ENCODE results near the gene VCX. TPM values are rescaled to one million over a fixed set of nuclear protein-coding genes. Genes with fewer than 3 reads are reported as not detected.
"Not testable (repeated sequence)": the region's sequence is repeated elsewhere in the genome, so short reads cannot be mapped to it uniquely, and the experiment has no call there.

VCX gene
- not detected for total RNA-seq

DNA sequence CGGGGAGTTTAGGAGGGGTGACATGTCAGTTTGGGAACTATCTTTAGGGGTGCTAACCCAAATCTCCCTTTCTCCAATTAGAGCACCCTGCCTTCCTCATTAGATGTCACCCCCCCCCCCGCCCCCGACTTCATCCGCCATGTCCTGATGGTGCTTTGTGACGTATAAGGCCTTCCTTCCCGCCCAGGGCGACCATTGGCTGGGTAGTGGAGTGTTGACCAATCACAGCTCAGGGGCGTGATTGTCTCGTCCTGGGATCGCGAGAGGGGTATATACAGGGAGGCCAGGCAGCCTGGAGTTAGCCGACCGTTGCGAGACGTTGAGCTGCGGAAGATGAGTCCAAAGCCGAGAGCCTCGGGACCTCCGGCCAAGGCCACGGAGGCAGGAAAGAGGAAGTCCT is at the start of gene VCX:
TSS of gene VCX (plus strand) at position 301 of the 400 bp plus-strand sequence. CDS start at position 334, 33 bp downstream.
- not testable (repeated sequence) for ATAC-seq (replicated peaks in 1 of 2); DNase-seq; H3K36me3 Mint-ChIP-seq (ENCODE audit: insufficient read depth in 2 of 2); H3K9me3 Mint-ChIP-seq; H3K27me3 Mint-ChIP-seq (ENCODE audit: low read depth); H3K27ac Mint-ChIP-seq; H3K4me3 Mint-ChIP-seq; H3K4me1 Mint-ChIP-seq (ENCODE audit: low read depth)

DNA sequence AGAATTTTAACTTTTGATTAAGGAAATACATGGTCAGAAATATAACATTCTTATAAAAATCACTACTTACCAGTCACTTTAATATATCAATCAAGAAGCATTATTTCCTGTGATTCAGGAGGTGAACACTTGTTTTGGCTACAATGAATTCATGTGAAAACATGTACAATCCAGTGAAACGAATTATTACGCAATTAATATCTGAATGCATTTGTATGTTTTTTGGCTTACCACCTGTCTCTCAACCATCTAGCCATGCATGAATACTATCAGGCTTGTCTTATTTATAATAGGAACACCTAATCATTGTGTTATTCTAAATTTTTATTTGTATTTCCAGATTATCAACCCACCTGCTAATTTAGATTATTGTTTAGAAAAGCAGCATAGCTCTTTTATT is 44.6 kb upstream of the VCX start:
- ATAC-seq (replicated peaks in 1 of 2): no peak
- Mint-ChIP-seq H3K36me3 (ENCODE audit: insufficient read depth in 2 of 2) (no peaks in the 10 kb centered on the region), H3K27me3 (ENCODE audit: low read depth) (no peaks in the 10 kb centered on the region), H3K4me3 (no peak overlapping the region), H3K27ac (no peak overlapping the region), H3K4me1 (ENCODE audit: low read depth) (no peaks in the 10 kb centered on the region), H3K9me3 (peaks cover 4 to 9% of the 10 kb centered on the region in 2 donors)
- no peak for DNase-seq

- no peaks in the 10 kb centered on the region for H3K36me3 Mint-ChIP-seq (ENCODE audit: insufficient read depth in 2 of 2)
- no peak overlapping the region for H3K4me3 Mint-ChIP-seq
- H3K9me3 Mint-ChIP-seq: peaks cover 4 to 5% of the 10 kb centered on the region in 2 donors
- no peak overlapping the region for H3K27ac Mint-ChIP-seq
- DNase-seq (no peak), ATAC-seq (replicated peaks in 1 of 2) (no peak)
- H3K4me1 Mint-ChIP-seq (ENCODE audit: low read depth): no peaks in the 10 kb centered on the region
- H3K27me3 Mint-ChIP-seq (ENCODE audit: low read depth): peaks cover 5% of the 10 kb centered on the region
These were observed 41.3 kb upstream of the VCX start for GRCh38 chrX:7801711-7802110.

DNA sequence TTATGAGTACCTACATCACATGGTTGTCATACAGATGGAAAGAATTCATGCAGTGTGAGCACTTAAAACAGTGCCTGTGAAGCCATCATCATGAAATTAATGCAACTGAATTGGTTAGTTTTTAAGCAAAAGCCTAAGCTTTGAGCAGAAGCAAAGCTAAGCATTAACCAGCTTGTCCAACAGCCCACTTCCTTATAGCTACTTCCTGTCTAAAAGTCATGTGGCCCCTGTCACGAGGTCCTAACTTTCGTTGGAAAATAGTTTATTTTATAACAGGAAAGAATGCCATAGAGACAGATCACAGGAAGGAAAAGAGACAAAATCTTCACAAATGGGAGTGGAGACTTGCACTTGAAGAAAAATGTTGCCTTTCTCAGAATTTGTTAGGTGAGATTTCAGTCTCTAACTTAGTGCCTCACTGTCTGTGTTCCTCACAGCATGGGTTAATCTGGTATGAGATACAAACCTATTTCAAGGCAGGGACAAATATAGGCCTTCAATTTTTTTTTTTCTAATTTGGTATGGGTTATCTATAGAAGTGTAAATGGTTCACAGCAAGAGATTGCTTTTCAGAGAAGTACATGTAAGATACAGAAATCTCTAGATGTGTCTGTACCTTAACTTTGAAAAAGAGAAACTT is 27.7 kb upstream of the VCX start:
- ATAC-seq (replicated peaks in 1 of 2) (no peak), DNase-seq (no peak)
- Mint-ChIP-seq H3K9me3 (peaks cover 3 to 7% of the 10 kb centered on the region in 2 donors), H3K4me3 (no peak overlapping the region), H3K4me1 (ENCODE audit: low read depth) (no peaks in the 10 kb centered on the region), H3K27ac (no peak overlapping the region), H3K36me3 (ENCODE audit: insufficient read depth in 2 of 2) (peaks cover 0 to 3% of the 10 kb centered on the region in 2 donors), H3K27me3 (ENCODE audit: low read depth) (peaks cover 12% of the 10 kb centered on the region)

GRCh38 chrX:7828594-7828993 is 14.4 kb upstream of the VCX start:
- Mint-ChIP-seq H3K4me1 (ENCODE audit: low read depth) (no peaks in the 10 kb centered on the region), H3K27ac (no peak overlapping the region)

DNA sequence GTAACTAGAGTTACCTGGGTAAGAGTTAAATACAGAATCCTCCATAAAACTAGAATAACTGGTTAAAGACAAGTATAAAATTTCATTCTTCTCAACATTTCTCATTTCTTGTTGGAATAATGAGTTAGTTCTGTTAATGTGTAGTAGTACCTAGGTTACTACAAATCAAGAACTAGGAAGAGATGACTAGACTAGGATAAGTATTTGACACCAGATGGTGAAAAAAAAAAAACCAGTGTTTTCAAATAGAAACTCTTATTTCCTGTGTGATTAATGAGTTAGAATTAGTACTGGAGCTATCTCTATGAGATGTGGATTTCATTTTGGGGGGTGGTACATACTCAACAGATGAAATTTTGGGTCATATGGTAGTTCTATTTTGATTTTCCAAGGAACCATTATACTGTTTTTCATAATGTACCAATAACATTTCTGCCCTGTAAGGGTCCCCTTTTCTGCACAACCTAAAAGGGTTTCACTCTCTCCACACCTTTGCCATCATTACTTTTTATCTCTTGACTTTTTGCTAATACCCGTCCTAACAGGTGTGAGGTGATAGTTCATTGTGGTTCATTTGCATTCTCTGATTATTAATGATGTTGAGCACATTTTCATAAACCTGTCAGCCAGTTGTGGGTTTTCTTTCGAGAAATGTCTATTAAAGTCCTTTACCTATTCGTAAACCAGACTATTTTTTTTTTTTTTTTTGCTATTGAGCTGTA is 1.7 kb upstream of the VCX start:
- Mint-ChIP-seq H3K9me3 (peaks cover 2% of the 10 kb centered on the region in 2 donors), H3K27ac (no peak overlapping the region), H3K4me1 (ENCODE audit: low read depth) (no peaks in the 10 kb centered on the region), H3K27me3 (ENCODE audit: low read depth) (no peaks in the 10 kb centered on the region), H3K4me3 (no peak overlapping the region), H3K36me3 (ENCODE audit: insufficient read depth in 2 of 2) (no peaks in the 10 kb centered on the region)
- DNase-seq: no peak
- ATAC-seq (replicated peaks in 1 of 2): no peak

More at GRCh38 chrX:7828594-7828993, 14.4 kb upstream of the VCX start:
- Mint-ChIP-seq H3K36me3 (ENCODE audit: insufficient read depth in 2 of 2) (no peaks in the 10 kb centered on the region), H3K4me3 (no peak overlapping the region), H3K9me3 (peaks cover 0 to 2% of the 10 kb centered on the region in 2 donors), H3K27me3 (ENCODE audit: low read depth) (no peaks in the 10 kb centered on the region)
- ATAC-seq (replicated peaks in 1 of 2): no peak
- DNase-seq: no peak

DNA sequence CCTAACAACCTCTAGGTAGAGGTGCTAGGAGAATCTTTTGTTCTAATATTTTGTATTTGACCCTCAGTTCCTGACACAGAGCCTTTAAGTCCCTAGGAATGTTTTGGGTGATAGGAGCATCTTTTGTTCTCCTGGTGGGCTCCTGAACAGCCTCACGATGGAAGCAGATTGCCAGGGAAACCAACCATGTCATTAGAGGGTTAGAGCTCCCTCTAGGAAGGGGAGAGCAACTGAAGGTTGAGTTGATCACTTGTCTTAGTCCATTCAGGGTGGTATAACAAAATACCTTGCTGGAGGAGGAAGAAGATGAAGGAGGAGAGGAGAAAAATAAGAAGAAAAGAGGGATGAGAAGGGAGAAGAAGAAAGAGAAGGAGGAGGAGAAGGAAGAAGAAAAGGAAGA is 9.2 kb downstream of the VCX start:
- ATAC-seq (replicated peaks in 1 of 2): no peak
- H3K27me3 Mint-ChIP-seq (ENCODE audit: low read depth): peaks cover 5% of the 10 kb centered on the region
- no peaks in the 10 kb centered on the region for H3K4me1 Mint-ChIP-seq (ENCODE audit: low read depth)

DNA sequence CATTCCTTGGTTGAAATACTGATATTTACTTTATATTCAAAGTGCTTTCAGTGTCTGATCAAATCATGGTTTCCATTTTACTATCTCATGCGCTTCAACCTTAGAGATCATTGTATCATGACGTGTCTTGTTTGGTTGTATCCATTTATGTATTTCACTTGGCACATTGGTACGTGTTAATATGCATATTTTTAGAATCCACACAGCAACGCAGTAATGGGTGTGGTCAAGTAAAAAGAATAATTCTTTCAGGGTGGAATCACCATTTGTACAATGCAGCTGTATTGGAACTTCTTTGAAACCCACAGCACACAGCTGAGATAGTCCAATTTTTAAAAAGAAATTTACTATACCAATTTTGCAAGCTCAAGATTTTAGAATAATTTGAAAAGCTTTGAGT is 29.1 kb downstream of the VCX start:
- H3K4me3 Mint-ChIP-seq: no peak overlapping the region
- H3K4me1 Mint-ChIP-seq (ENCODE audit: low read depth): no peaks in the 10 kb centered on the region
- H3K36me3 Mint-ChIP-seq (ENCODE audit: insufficient read depth in 2 of 2): no peaks in the 10 kb centered on the region
- ATAC-seq (replicated peaks in 1 of 2) (no peak), DNase-seq (no peak)
- H3K9me3 Mint-ChIP-seq: peaks cover 0 to 2% of the 10 kb centered on the region in 2 donors
- no peak overlapping the region for H3K27ac Mint-ChIP-seq
- no peaks in the 10 kb centered on the region for H3K27me3 Mint-ChIP-seq (ENCODE audit: low read depth)

More for the DNA sequence above, 9.2 kb downstream of the VCX start:
- peaks cover 0 to 4% of the 10 kb centered on the region in 2 donors for H3K9me3 Mint-ChIP-seq
- H3K27ac Mint-ChIP-seq: no peak overlapping the region
- no peak for DNase-seq
- H3K36me3 Mint-ChIP-seq (ENCODE audit: insufficient read depth in 2 of 2): no peaks in the 10 kb centered on the region
- H3K4me3 Mint-ChIP-seq: no peak overlapping the region

- no peaks in the 10 kb centered on the region for H3K27me3 Mint-ChIP-seq (ENCODE audit: low read depth)
- no peaks in the 10 kb centered on the region for H3K4me1 Mint-ChIP-seq (ENCODE audit: low read depth)
- H3K27ac Mint-ChIP-seq: no peak overlapping the region
- no peaks in the 10 kb centered on the region for H3K36me3 Mint-ChIP-seq (ENCODE audit: insufficient read depth in 2 of 2)
- DNase-seq (no peak), ATAC-seq (replicated peaks in 1 of 2) (no peak)
- no peaks in the 10 kb centered on the region for H3K9me3 Mint-ChIP-seq
- H3K4me3 Mint-ChIP-seq: no peak overlapping the region
These were observed 34.0 kb downstream of the VCX start for GRCh38 chrX:7876957-7877356.

DNA sequence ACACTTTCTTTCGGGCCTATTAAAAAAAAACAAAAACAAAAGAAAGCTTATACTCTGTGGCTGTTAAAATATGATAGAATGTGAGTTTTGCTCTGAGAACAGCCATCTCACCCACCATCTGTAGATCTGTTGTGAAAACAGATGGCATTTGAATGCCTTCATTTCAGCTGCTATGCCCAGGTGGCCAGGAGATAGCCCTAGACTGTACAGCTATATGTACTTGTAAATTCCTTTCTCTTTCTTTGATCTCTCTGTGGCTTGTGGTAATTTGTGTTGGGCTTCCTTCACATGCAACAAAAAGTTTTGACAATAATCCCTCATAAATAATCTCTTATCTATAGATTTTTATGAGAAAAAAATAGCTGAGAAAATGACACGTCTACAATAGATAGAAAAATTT is 46.2 kb downstream of the VCX start:
- H3K27ac Mint-ChIP-seq: no peak overlapping the region
- no peak for DNase-seq

GRCh38 chrX:7889680-7890079 is 46.7 kb downstream of the VCX start:
- H3K36me3 Mint-ChIP-seq (ENCODE audit: insufficient read depth in 2 of 2): no peaks in the 10 kb centered on the region
- no peaks in the 10 kb centered on the region for H3K4me1 Mint-ChIP-seq (ENCODE audit: low read depth)
- peaks cover 4 to 6% of the 10 kb centered on the region in 2 donors for H3K9me3 Mint-ChIP-seq
- no peak overlapping the region for H3K4me3 Mint-ChIP-seq
- DNase-seq (no peak), ATAC-seq (replicated peaks in 1 of 2) (no peak)
- no peak overlapping the region for H3K27ac Mint-ChIP-seq
- H3K27me3 Mint-ChIP-seq (ENCODE audit: low read depth): peaks cover 13% of the 10 kb centered on the region

More for the DNA sequence above, 46.2 kb downstream of the VCX start:
- Mint-ChIP-seq H3K9me3 (peaks cover 4 to 6% of the 10 kb centered on the region in 2 donors), H3K36me3 (ENCODE audit: insufficient read depth in 2 of 2) (no peaks in the 10 kb centered on the region), H3K27me3 (ENCODE audit: low read depth) (peaks cover 13% of the 10 kb centered on the region), H3K4me3 (no peak overlapping the region), H3K4me1 (ENCODE audit: low read depth) (no peaks in the 10 kb centered on the region)
- peak in 1 of 2 donors; percentile 43 for ATAC-seq (replicated peaks in 1 of 2)

GRCh38 chrX:7891928-7892327 is 49.0 kb downstream of the VCX start:
- ATAC-seq (replicated peaks in 1 of 2): no peak
- no peaks in the 10 kb centered on the region for H3K36me3 Mint-ChIP-seq (ENCODE audit: insufficient read depth in 2 of 2)
- H3K27me3 Mint-ChIP-seq (ENCODE audit: low read depth): no peaks in the 10 kb centered on the region
- H3K9me3 Mint-ChIP-seq: no peaks in the 10 kb centered on the region
- no peak overlapping the region for H3K4me3 Mint-ChIP-seq
- no peak for DNase-seq
- H3K27ac Mint-ChIP-seq: no peak overlapping the region
- no peaks in the 10 kb centered on the region for H3K4me1 Mint-ChIP-seq (ENCODE audit: low read depth)
